ENCODE measurements around the gene COX6B2.

Gene COX6B2

GRCh38 chr19:55314396-55314795 is 40.1 kb downstream of the COX6B2 start:
- no peak for DNase-seq (ENCODE audit: low read depth)
- no peak for TF ChIP-seq CTCF (IDR thresholded peaks at IDR 0.05; ENCODE audit: low read length, missing control alignments)
- H3K4me3 ChIP-seq (replicated peaks; ENCODE audit: low read depth, low read length): no peak overlapping the region

- H3K4me3 ChIP-seq (replicated peaks; ENCODE audit: low read depth, low read length): no peak overlapping the region
- TF ChIP-seq CTCF (IDR thresholded peaks at IDR 0.05; ENCODE audit: low read length, missing control alignments): no peak
- DNase-seq (ENCODE audit: low read depth): no peak
These were observed 41.7 kb downstream of the COX6B2 start for GRCh38 chr19:55312621-55313512.

- DNase-seq (ENCODE audit: low read depth): no peak
- no peak for TF ChIP-seq CTCF (IDR thresholded peaks at IDR 0.05; ENCODE audit: low read length, missing control alignments)
- no peak overlapping the region for H3K4me3 ChIP-seq (replicated peaks; ENCODE audit: low read depth, low read length)
These were observed 42.7 kb downstream of the COX6B2 start for GRCh38 chr19:55311797-55312196.

- H3K4me3 ChIP-seq (replicated peaks; ENCODE audit: low read depth, low read length): no peak overlapping the region
- no peak for DNase-seq (ENCODE audit: low read depth)
- TF ChIP-seq CTCF (IDR thresholded peaks at IDR 0.05; ENCODE audit: low read length, missing control alignments): no peak
These were observed 43.1 kb downstream of the COX6B2 start for GRCh38 chr19:55311397-55311796.

GRCh38 chr19:55310498-55310897 is 44.0 kb downstream of the COX6B2 start:
- TF ChIP-seq CTCF (IDR thresholded peaks at IDR 0.05; ENCODE audit: low read length, missing control alignments): no peak
- no peak for DNase-seq (ENCODE audit: low read depth)
- no peak overlapping the region for H3K4me3 ChIP-seq (replicated peaks; ENCODE audit: low read depth, low read length)

GRCh38 chr19:55309448-55309847 is 45.1 kb downstream of the COX6B2 start:
- no peak overlapping the region for H3K4me3 ChIP-seq (replicated peaks; ENCODE audit: low read depth, low read length)
- no peak for TF ChIP-seq CTCF (IDR thresholded peaks at IDR 0.05; ENCODE audit: low read length, missing control alignments)
- DNase-seq (ENCODE audit: low read depth): no peak

- H3K4me3 ChIP-seq (replicated peaks; ENCODE audit: low read depth, low read length): no peak overlapping the region
- no peak for DNase-seq (ENCODE audit: low read depth)
- no peak for TF ChIP-seq CTCF (IDR thresholded peaks at IDR 0.05; ENCODE audit: low read length, missing control alignments)
These were observed 46.2 kb downstream of the COX6B2 start for GRCh38 chr19:55308281-55308680.

Data from fibroblast of pulmonary artery (primary cell).